ENCODE results near the gene FAM221B.
A peak's percentile ranks its signal among the peaks of the same experiment; 100 is the strongest.

The FAM221B gene

DNA sequence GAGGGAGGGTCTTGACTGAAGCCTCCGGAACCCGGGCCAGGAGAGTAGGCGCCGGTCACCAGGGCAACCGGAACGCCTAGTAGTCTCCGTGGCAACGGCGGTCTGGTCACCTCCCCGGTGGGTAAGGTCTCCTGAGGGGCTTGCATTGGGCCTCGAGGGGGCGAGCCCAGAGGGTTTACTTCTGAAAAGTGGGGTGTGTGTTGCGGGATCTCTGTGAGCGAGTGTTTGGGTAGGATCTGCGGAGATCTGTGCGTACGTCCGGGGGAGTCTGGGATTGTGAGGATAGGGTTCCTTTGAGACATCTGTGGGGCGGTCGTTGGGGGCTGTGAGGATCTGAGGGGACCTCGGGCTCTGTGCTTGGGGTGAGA, at the start of gene FAM221B:
FAM221B (minus strand) TSS at position 17 of the 368 bp plus-strand sequence. CDS start 2,571 bp downstream, outside the sequence.
- DNase-seq (ENCODE audit: low spot score): no peak

DNA sequence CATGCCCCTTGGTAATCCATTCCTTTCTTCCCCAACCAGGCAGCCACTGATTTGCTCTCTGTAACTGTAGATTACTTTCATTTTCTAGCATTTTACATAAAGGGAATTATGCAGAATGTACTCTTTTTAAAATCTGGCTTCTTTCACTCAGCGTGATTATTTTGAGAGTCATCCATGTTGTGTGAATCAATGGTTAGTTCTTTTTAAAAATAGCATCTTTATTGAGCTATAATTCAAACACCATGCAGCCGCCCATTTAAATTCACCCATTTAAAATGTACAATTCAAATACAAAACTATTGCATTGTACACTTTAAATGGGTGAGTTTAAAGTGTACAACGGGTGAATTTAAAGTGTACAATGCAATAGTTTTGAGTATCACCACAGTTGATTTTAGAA, 44.0 kb upstream of the FAM221B start:
- DNase-seq (ENCODE audit: low spot score): no peak

- no peak for DNase-seq (ENCODE audit: low spot score)
Measured at GRCh38 chr9:35871545-35871944, 43.0 kb upstream of the FAM221B start.

GRCh38 chr9:35870351-35870923, 41.9 kb upstream of the FAM221B start, which contains the start of gene OR13J1:
Gene OR13J1 (minus strand): TSS chr9:35870401. CDS start chr9:35870401, 0 bp downstream.
- DNase-seq (ENCODE audit: low spot score): no peak

DNA sequence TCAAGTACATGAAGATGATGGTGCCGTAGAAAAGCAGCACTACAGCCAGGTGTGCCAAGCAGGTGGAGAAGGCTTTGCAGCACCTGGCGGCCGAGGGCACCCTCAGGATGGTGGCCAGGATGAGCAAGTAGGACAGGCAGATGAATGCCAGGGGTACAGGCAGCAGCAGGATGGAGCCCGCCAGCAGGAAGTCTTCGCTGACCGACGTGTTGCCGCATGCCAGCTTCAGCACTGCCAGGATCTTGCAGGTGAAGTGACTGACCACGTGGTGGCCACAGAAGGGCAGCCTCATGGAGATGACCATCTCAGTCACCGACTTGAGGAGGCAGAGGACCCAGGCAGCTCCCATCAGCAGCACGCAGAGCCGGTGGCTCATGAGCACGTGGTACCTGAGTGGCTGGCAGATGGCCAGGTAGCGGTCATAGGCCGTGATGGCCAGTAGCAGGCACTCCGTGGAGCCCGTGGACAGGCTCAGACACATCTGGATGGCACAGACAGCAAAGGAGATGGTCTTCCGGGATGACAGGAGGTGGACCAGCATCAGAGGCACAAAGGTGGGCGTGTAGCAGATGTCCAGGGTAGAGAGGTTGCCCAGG, 41.2 kb upstream of the FAM221B start:
- DNase-seq (ENCODE audit: low spot score): no peak

DNA sequence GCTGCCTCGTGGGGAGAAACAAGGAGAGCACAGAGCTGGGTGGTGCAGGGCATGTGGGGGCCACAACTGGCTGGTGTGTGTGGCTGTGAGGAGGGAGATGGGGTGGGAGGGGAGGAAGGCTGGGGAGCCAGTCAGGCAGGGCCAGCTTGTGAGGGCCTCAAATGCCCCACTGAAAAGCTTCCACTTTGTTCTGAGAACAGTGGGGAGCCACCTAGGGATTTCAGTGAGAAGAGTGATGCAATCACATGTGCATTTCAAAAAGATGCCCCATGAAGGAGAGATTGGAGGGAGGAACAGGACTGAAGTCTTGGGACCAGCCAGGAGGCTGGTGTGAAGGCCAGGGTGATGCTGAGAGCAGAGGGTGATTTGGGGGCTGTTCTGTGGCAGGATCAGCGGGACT, 40.4 kb upstream of the FAM221B start:
- DNase-seq (ENCODE audit: low spot score): no peak

DNA sequence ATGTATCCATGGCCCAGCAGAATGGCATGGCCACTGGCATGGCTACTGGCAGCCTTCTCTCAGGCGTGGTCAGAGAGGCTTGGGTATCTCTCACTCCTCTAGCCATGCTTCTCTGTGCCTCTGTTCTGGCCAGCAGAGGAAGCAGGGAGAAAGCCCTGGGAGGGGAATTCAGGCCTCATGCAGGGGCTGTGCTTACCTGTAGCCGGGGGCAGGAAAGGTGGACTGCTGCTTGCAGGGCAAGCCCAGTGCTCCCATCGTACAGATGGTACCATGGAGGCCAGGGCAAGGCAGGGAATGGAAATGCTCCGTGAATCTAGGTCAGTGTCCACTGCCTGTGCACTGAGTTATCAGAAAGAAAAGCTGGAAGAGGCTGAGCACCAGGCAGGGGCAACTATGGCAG, 39.0 kb upstream of the FAM221B start:
- no peak for DNase-seq (ENCODE audit: low spot score)

DNA sequence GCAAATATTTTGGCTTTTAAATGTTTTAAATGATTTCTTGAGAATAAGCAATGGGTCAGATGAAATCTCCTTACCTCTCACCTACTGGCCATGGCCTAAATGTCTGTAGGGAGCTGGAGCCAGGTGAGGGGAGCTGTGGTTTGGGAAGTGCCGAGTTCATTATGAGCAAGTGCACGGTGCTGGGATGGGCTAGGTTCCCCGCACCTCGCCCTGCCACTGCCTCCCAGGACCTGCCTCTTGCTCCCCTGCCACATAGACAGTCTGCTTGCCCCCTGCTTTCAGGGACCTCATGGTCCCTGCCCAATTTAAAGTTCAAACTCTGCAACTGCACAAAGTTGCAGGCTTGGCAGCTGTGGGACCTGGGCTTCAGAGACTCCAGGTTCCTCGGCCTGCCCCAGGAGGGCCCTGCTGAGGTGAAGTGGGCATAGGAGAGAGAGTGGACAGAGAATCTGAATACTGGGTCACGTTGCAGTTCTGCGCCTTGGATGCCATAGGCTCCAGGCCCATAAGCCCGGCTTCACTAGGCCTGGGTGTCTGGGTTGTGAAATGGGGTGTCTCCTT, 36.2 kb upstream of the FAM221B start:
- DNase-seq (ENCODE audit: low spot score): no peak

- no peak for DNase-seq (ENCODE audit: low spot score)
Measured at GRCh38 chr9:35863583-35863982, 35.1 kb upstream of the FAM221B start.

GRCh38 chr9:35862328-35862727, 33.8 kb upstream of the FAM221B start:
- DNase-seq (ENCODE audit: low spot score): no peak

- DNase-seq (ENCODE audit: low spot score): no peak
Measured at GRCh38 chr9:35861161-35861897, 32.8 kb upstream of the FAM221B start.

GRCh38 chr9:35859990-35860339, 31.4 kb upstream of the FAM221B start:
- DNase-seq (ENCODE audit: low spot score): no peak

DNA sequence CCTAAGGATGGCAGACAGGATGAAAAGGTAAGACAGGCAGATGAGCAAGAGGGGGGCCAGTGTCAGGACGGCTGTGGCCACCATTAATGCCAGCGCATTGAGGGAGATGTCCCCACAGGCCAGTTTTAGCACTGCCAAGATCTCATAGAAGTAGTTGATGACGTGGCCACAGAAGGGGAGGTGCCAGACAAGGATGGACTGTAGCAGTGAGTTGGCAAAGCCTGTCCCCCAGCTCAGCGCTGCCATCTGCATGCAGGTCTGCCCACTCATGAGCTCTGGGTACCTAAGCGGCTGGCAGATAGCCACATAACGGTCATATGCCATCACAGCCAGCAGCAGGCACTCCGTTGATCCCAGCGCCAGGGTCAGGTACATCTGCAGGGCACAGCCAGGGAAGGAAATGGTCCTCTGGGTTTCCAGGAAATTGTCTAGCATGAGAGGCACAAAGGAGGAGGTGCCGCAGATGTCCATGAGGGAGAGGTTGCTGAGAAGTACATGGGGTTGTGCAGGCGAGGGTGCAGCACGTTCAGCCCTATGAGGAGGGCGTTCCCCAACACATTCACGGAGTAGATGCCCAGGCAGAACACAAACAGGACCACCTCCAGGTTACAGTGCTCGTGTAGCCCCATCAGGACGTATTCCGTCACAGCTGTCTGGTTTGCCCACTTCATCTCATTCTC, 30.9 kb upstream of the FAM221B start:
- DNase-seq (ENCODE audit: low spot score): peak; percentile 54

DNA sequence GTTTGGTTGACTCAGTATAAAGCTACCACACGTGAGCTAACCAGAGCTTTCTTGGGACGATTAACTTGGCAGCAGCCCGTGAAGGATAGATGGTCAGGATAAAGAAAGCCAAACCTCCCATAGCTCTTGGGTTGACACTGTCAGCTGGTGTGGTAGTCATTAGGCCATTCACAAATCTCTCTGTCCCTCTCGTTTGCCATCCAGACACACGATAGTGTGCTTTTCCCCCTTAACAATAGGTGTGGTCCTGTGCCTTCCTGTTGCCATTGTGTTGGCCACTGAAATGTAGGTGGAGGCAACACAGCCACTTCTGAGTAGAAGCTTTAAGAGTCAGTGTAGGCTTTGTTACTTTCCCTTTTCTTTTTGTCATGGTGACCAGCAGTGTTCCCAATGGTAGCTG, 29.9 kb upstream of the FAM221B start:
- DNase-seq (ENCODE audit: low spot score): no peak

- no peak for DNase-seq (ENCODE audit: low spot score)
Measured at GRCh38 chr9:35856882-35857281, 28.4 kb upstream of the FAM221B start.

GRCh38 chr9:35856206-35856605, 27.7 kb upstream of the FAM221B start:
- DNase-seq (ENCODE audit: low spot score): no peak

- DNase-seq (ENCODE audit: low spot score): no peak
Measured at GRCh38 chr9:35854091-35854762, 25.7 kb upstream of the FAM221B start.

GRCh38 chr9:35852876-35853865, 24.6 kb upstream of the FAM221B start:
- DNase-seq (ENCODE audit: low spot score): no peak

DNA sequence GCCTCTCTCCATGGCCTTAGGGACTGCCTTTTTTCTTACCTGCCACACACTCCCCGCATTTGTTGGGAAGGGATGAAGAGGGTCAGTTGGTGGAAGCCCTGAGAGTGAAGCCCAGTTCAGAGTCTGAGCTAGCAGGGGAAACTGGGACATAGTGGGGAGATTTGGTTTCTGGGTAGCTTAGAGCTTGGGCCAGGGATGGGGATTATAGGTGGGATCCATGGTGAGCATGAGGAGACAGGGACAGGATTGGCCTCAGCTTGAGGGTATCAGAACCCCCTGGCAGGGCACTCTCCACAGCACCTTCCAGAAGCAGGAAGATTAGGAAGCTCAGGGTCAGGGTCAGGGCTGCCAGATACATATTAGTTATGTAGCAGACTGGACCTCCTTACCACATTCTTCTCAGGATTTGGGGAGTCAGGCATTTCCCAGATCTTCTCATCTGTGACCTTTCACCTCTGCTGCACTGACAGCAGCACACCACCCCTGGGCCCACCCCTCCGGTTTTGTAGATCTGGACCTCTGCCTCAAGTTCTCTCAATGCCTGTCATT, 23.8 kb upstream of the FAM221B start:
- DNase-seq (ENCODE audit: low spot score): no peak

GRCh38 chr9:35847792-35848572, 19.4 kb upstream of the FAM221B start:
- peak; percentile 97 for DNase-seq (ENCODE audit: low spot score)

All from RKO (cell line).